GM23338 (cell line): ENCODE data around the gene NLGN1. TPM values are rescaled to one million over a fixed set of nuclear protein-coding genes. Genes with fewer than 3 reads are reported as not detected.

ENCODE experiments used
- ATAC-seq: fragments of 200-7000 bp; cut with Tn5 transposase; 3 replicates; pipeline ENCODE4 v1.9.1; 2020
- DNase-seq: peaks from one replicate; pipeline ENCODE4 v3.0.0-alpha.2; 2015; ENCODE audit warnings: low spot score
- H2AFZ ChIP-seq: fragments of 200-600 bp; sonication (generic); 2 replicates; pipeline ENCODE4 v1.8.0; 2016; ENCODE audit warnings: antibody characterized with exemption, mild to moderate bottlenecking, moderate library complexity
- H3F3A ChIP-seq: fragments of 200-600 bp; sonication (generic); replicated peaks from 2 replicates; pipeline ENCODE4 v1.8.0; 2017; ENCODE audit warnings: antibody characterized with exemption, mixed run types, low read depth
- H3K27ac ChIP-seq: fragments of 200-600 bp; sonication (generic); 2 replicates; pipeline ENCODE4 v1.6.1; 2016; ENCODE audit warnings: low read depth
- H3K27me3 ChIP-seq: fragments of 200-600 bp; sonication (generic); 2 replicates; pipeline ENCODE4 v1.8.0; 2016; ENCODE audit warnings: mild to moderate bottlenecking, mixed run types, moderate library complexity; ENCODE audit not compliant: insufficient read depth
- H3K36me3 ChIP-seq: fragments of 200-600 bp; sonication (generic); 2 replicates; pipeline ENCODE4 v1.8.0; 2016; ENCODE audit warnings: mild to moderate bottlenecking; ENCODE audit not compliant: insufficient read depth
- H3K4me1 ChIP-seq: fragments of 200-600 bp; sonication (generic); 2 replicates; pipeline ENCODE4 v1.8.0; 2016; ENCODE audit warnings: mild to moderate bottlenecking, moderate library complexity; ENCODE audit not compliant: insufficient read depth
- H3K4me2 ChIP-seq: fragments of 200-600 bp; sonication (generic); 2 replicates; pipeline ENCODE4 v1.7.1; 2017; ENCODE audit warnings: mixed run types
- H3K4me3 ChIP-seq: fragments of 200-600 bp; sonication (generic); 2 replicates; pipeline ENCODE4 v1.6.1; 2016; ENCODE audit warnings: mixed run types
- H3K79me2 ChIP-seq: fragments of 200-600 bp; sonication (generic); replicated peaks from 2 replicates; pipeline ENCODE4 v1.8.0; 2017; ENCODE audit warnings: mild to moderate bottlenecking; ENCODE audit not compliant: insufficient read depth
- H3K9me2 ChIP-seq: fragments of 200-600 bp; sonication (generic); 2 replicates; pipeline ENCODE4 v1.8.0; 2017; ENCODE audit not compliant: insufficient read depth
- H4K20me1 ChIP-seq: fragments of 200-600 bp; sonication (generic); replicated peaks from 2 replicates; pipeline ENCODE4 v1.8.0; 2017; ENCODE audit warnings: mild to moderate bottlenecking; ENCODE audit not compliant: insufficient read depth
- H3K27ac Mint-ChIP-seq: 2 replicates; pipeline ENCODE4 v1.8.0; 2020; ENCODE audit warnings: inconsistent platforms, mild to moderate bottlenecking, moderate library complexity, mixed read lengths
- H3K27me3 Mint-ChIP-seq: 3 replicates; pipeline ENCODE4 v1.8.0; 2022; ENCODE audit warnings: low read depth, mild to moderate bottlenecking, moderate library complexity, mixed read lengths, inconsistent platforms; ENCODE audit not compliant: insufficient read depth, poor library complexity
- H3K36me3 Mint-ChIP-seq: 3 replicates; pipeline ENCODE4 v1.8.0; 2021; ENCODE audit warnings: low read depth, mild to moderate bottlenecking, inconsistent platforms, moderate library complexity, mixed read lengths
- H3K4me1 Mint-ChIP-seq: 3 replicates; pipeline ENCODE4 v1.8.0; 2020; ENCODE audit warnings: mild to moderate bottlenecking, inconsistent platforms, mixed read lengths
- H3K4me3 Mint-ChIP-seq: 3 replicates; pipeline ENCODE4 v1.8.0; 2021; ENCODE audit warnings: moderate library complexity, mild to moderate bottlenecking, inconsistent platforms, mixed read lengths
- H3K9me3 Mint-ChIP-seq: 3 replicates; pipeline ENCODE4 v1.8.0; 2020; ENCODE audit warnings: moderate library complexity, mild to moderate bottlenecking, inconsistent platforms, mixed read lengths
- CREB1 ChIP-seq: fragments of 250-450 bp; sonication (Bioruptor Pico); IDR thresholded peaks from 2 replicates; pipeline ENCODE4 v1.5.0; 2020; ENCODE audit warnings: low read depth, mild to moderate bottlenecking, moderate library complexity
- EZH2 ChIP-seq: fragments of 200-600 bp; sonication (generic); IDR thresholded peaks from one replicate; pipeline ENCODE4 v1.8.0; 2017; ENCODE audit warnings: antibody characterized with exemption, mild to moderate bottlenecking, low read depth; ENCODE audit not compliant: unreplicated experiment
- EZH2phosphoT487 ChIP-seq: fragments of 200-600 bp; sonication (generic); IDR thresholded peaks from one replicate; pipeline ENCODE4 v1.8.1; 2018; ENCODE audit warnings: antibody characterized with exemption; ENCODE audit not compliant: unreplicated experiment
- JUNB ChIP-seq: IDR thresholded peaks from one replicate; pipeline ENCODE4 v1.6.1; 2016; ENCODE audit warnings: antibody characterized with exemption; ENCODE audit not compliant: unreplicated experiment
- NANOG ChIP-seq: IDR thresholded peaks from 2 replicates; pipeline ENCODE4 v1.6.1; 2016; ENCODE audit warnings: antibody characterized with exemption, borderline replicate concordance
- STAT1 ChIP-seq: IDR thresholded peaks from one replicate; pipeline ENCODE4 v1.6.1; 2016; ENCODE audit warnings: antibody characterized with exemption; ENCODE audit not compliant: unreplicated experiment
- ZNF114 ChIP-seq: fragments of 250-450 bp; sonication (Bioruptor Pico); IDR thresholded peaks from 2 replicates; pipeline ENCODE4 v1.5.0; 2020; ENCODE audit warnings: mild to moderate bottlenecking, moderate library complexity
- ZNF331 ChIP-seq: fragments of 250-450 bp; sonication (Bioruptor Pico); IDR thresholded peaks from 2 replicates; pipeline ENCODE4 v1.5.0; 2020; ENCODE audit warnings: low read depth, mild to moderate bottlenecking, moderate library complexity
- polyA plus RNA-seq: library from polyadenylated mRNA; unstranded; fragments of >200 nt; fragmentation: Nextera tagmentation; extraction: Ambion mirVana; gene quantifications from 2 replicates; pipeline ENCODE4 v1.2.1, GENCODE V29; 2016
- total RNA-seq: library from RNA; depleted of rRNA; stranded (reverse); fragments of >200 nt; shearing (Covaris generic); gene quantifications from 2 replicates; pipeline ENCODE4 v1.2.3, GENCODE V29; 2014
- TF ChIP-seq, protein P1 (sequence below): fragments of 250-450 bp; sonication (Bioruptor Pico); IDR thresholded peaks from 2 replicates; pipeline ENCODE4 v1.5.0; 2020; ENCODE audit warnings: mild to moderate bottlenecking, moderate library complexity

NLGN1 gene
- total and polyA plus RNA-seq, 2 experiments from 2014 or later, result 6.5 to 18.6 TPM

- no peak overlapping the region for H3K4me3 ChIP-seq
- no peaks in the 10 kb centered on the region for H3K27me3 ChIP-seq
- H3K4me1 ChIP-seq, result peaks cover 11% of the 10 kb centered on the region
- H3K4me2 ChIP-seq, result no peak overlapping the region
- H3F3A ChIP-seq, result no peaks in the 10 kb centered on the region
- H3K4me1 Mint-ChIP-seq, result peaks cover 16% of the 10 kb centered on the region
- H4K20me1 ChIP-seq, result no peaks in the 10 kb centered on the region
- no peaks in the 10 kb centered on the region for H3K9me2 ChIP-seq
- no peaks in the 10 kb centered on the region for H3K36me3 Mint-ChIP-seq
- no peaks in the 10 kb centered on the region for H3K79me2 ChIP-seq
- no peaks in the 10 kb centered on the region for H3K27me3 Mint-ChIP-seq
- no peak overlapping the region for H3K27ac ChIP-seq
- TF ChIP-seq NANOG, result no peak
- no peak for TF ChIP-seq ZNF331 (CRISPR knock-in tag)
- no peak for TF ChIP-seq STAT1
- no peak for TF ChIP-seq EZH2
- no peak for TF ChIP-seq JUNB
- TF ChIP-seq, protein P1, sequence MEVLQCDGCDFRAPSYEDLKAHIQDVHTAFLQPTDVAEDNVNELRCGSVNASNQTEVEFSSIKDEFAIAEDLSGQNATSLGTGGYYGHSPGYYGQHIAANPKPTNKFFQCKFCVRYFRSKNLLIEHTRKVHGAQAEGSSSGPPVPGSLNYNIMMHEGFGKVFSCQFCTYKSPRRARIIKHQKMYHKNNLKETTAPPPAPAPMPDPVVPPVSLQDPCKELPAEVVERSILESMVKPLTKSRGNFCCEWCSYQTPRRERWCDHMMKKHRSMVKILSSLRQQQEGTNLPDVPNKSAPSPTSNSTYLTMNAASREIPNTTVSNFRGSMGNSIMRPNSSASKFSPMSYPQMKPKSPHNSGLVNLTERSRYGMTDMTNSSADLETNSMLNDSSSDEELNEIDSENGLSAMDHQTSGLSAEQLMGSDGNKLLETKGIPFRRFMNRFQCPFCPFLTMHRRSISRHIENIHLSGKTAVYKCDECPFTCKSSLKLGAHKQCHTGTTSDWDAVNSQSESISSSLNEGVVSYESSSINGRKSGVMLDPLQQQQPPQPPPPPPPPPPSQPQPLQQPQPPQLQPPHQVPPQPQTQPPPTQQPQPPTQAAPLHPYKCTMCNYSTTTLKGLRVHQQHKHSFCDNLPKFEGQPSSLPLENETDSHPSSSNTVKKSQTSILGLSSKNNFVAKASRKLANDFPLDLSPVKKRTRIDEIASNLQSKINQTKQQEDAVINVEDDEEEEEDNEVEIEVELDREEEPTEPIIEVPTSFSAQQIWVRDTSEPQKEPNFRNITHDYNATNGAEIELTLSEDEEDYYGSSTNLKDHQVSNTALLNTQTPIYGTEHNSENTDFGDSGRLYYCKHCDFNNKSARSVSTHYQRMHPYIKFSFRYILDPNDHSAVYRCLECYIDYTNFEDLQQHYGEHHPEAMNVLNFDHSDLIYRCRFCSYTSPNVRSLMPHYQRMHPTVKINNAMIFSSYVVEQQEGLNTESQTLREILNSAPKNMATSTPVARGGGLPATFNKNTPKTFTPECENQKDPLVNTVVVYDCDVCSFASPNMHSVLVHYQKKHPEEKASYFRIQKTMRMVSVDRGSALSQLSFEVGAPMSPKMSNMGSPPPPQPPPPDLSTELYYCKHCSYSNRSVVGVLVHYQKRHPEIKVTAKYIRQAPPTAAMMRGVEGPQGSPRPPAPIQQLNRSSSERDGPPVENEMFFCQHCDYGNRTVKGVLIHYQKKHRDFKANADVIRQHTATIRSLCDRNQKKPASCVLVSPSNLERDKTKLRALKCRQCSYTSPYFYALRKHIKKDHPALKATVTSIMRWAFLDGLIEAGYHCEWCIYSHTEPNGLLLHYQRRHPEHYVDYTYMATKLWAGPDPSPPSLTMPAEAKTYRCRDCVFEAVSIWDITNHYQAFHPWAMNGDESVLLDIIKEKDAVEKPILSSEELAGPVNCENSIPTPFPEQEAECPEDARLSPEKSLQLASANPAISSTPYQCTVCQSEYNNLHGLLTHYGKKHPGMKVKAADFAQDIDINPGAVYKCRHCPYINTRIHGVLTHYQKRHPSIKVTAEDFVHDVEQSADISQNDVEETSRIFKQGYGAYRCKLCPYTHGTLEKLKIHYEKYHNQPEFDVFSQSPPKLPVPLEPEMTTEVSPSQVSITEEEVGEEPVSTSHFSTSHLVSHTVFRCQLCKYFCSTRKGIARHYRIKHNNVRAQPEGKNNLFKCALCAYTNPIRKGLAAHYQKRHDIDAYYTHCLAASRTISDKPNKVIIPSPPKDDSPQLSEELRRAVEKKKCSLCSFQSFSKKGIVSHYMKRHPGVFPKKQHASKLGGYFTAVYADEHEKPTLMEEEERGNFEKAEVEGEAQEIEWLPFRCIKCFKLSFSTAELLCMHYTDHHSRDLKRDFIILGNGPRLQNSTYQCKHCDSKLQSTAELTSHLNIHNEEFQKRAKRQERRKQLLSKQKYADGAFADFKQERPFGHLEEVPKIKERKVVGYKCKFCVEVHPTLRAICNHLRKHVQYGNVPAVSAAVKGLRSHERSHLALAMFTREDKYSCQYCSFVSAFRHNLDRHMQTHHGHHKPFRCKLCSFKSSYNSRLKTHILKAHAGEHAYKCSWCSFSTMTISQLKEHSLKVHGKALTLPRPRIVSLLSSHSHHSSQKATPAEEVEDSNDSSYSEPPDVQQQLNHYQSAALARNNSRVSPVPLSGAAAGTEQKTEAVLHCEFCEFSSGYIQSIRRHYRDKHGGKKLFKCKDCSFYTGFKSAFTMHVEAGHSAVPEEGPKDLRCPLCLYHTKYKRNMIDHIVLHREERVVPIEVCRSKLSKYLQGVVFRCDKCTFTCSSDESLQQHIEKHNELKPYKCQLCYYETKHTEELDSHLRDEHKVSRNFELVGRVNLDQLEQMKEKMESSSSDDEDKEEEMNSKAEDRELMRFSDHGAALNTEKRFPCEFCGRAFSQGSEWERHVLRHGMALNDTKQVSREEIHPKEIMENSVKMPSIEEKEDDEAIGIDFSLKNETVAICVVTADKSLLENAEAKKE, result no peak
- TF ChIP-seq ZNF114 (CRISPR knock-in tag), result no peak
- no peak for TF ChIP-seq EZH2phosphoT487
- no peak for TF ChIP-seq CREB1 (CRISPR knock-in tag)
- ATAC-seq (peak; percentile 23; the same call in 1 of the 3 replicates), DNase-seq (peak; percentile 26)
- no peak overlapping the region for H3K27ac Mint-ChIP-seq
- H3K9me3 Mint-ChIP-seq, result no peaks in the 10 kb centered on the region
- no peaks in the 10 kb centered on the region for H3K36me3 ChIP-seq
- no peak overlapping the region for H2AFZ ChIP-seq
- H3K4me3 Mint-ChIP-seq, result no peak overlapping the region
Observed at GRCh38 chr3:173732237-173732636, 334.7 kb downstream of the NLGN1 start.
